HUES6 (cell line): ENCODE measurements around the gene KLHDC8A.

ENCODE experiments used
- H3K27ac ChIP-seq: 2 replicates; pipeline ENCODE4 v1.7.0; 2013; ENCODE audit warnings: low read depth, mild to moderate bottlenecking, low read length, inconsistent platforms
- H3K27me3 ChIP-seq: 2 replicates; pipeline ENCODE4 v1.6.1; 2013; ENCODE audit warnings: low read length; ENCODE audit not compliant: control insufficient read depth, insufficient read depth
- H3K36me3 ChIP-seq: 2 replicates; pipeline ENCODE4 v1.6.1; 2013; ENCODE audit warnings: low read length; ENCODE audit not compliant: control insufficient read depth, insufficient read depth
- H3K4me1 ChIP-seq: 2 replicates; pipeline ENCODE4 v1.6.1; 2013; ENCODE audit warnings: low read length; ENCODE audit not compliant: control insufficient read depth, insufficient read depth
- H3K4me3 ChIP-seq: 2 replicates; pipeline ENCODE4 v1.5.1; 2013; ENCODE audit warnings: low read depth, low read length
- H3K9ac ChIP-seq: one replicate; pipeline ENCODE4 v1.6.1; 2013; ENCODE audit warnings: mild to moderate bottlenecking, low read length
- H3K9me3 ChIP-seq: 2 replicates; pipeline ENCODE4 v1.6.1; 2013; ENCODE audit warnings: low read depth, low read length; ENCODE audit not compliant: control insufficient read depth, insufficient read depth

The KLHDC8A gene

GRCh38 chr1:205353612-205354011 lies 3.1 kb downstream of the KLHDC8A start:
- Histone ChIP-seq H3K36me3 (no peaks in the 10 kb centered on the region), H3K4me1 (peaks cover 74% of the 10 kb centered on the region), H3K27me3 (no peaks in the 10 kb centered on the region), H3K4me3 (no peak overlapping the region), H3K9me3 (no peaks in the 10 kb centered on the region), H3K27ac (no peak overlapping the region), H3K9ac (no peak overlapping the region)

GRCh38 chr1:205353191-205353590 lies 3.5 kb downstream of the KLHDC8A start:
- H3K9ac ChIP-seq: no peak overlapping the region
- H3K9me3 ChIP-seq: no peaks in the 10 kb centered on the region
- H3K27me3 ChIP-seq: no peaks in the 10 kb centered on the region
- no peak overlapping the region for H3K27ac ChIP-seq
- H3K36me3 ChIP-seq: no peaks in the 10 kb centered on the region
- H3K4me3 ChIP-seq: no peak overlapping the region
- peaks cover 75% of the 10 kb centered on the region for H3K4me1 ChIP-seq

DNA sequence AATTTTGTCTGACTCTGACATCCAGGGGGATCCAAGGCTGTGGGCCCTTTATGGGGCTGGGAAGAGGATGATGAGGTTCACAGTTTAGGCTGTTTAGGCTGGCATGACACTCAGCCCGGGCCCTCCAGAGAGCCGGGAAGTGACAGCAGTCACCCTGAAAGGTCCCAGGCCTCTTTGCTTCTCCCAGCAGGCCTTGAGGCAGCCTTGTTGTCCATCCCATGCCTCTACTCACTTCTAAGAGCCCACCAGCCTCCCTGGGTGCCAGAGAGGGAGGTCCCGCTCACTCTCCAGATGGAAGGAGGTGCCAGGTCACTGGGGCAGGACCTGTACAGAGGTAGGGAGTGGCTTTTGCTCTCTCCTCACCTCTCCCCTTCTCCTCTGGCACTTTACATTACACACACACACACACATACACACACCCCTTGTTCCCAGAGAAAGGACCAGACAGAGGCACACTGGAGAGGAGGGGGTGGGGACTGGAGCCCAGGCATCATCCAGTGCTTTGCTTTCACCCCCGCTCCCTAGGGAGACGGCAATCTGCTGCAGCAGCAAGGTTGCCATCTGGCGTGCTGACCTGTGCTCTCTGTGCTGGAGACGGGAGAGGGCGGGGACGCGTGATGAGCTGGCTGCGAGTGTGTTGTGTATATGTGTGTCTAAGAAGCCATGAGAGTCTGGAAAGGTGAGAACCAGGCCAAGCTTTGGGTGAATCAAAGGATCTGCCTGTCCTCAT lies 4.6 kb downstream of the KLHDC8A start:
- Histone ChIP-seq H3K9me3 (no peaks in the 10 kb centered on the region), H3K9ac (no peak overlapping the region), H3K4me3 (no peak overlapping the region), H3K36me3 (no peaks in the 10 kb centered on the region), H3K27ac (no peak overlapping the region), H3K27me3 (0 out of 2 replicates have a peak, but pooled peaks cover 2% of the 10 kb centered on the region), H3K4me1 (peaks cover 77% of the 10 kb centered on the region)

DNA sequence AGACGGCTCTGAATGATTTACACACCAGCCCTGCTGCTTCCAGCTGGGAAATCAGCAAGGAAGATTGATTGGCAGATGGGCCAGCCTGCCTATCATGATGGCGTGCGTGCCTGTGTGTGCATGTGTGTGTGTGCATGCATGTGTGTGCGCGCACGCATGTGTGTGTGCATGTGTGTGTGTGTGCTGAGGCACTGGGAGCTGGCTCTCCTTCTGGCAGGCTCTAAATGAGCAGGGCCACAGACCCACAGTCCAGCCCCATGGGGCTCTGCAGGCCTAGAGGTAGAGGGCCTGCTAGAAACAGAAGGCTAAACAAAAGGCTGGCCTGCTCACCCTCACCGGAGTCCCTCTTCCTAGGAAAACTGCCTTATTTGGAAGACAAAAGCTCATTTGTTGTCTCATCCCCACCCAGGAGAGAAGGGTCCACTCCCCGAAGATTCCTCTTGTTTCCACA lies 6.0 kb downstream of the KLHDC8A start:
- no peaks in the 10 kb centered on the region for H3K9me3 ChIP-seq
- H3K27me3 ChIP-seq: peaks cover 15% of the 10 kb centered on the region
- peak overlapping the region; percentile 56; the same call in 1 of the 2 replicates for H3K27ac ChIP-seq
- H3K36me3 ChIP-seq: no peaks in the 10 kb centered on the region
- peaks cover 68% of the 10 kb centered on the region for H3K4me1 ChIP-seq
- H3K9ac ChIP-seq: peak overlapping the region; percentile 68
- no peak overlapping the region for H3K4me3 ChIP-seq

DNA sequence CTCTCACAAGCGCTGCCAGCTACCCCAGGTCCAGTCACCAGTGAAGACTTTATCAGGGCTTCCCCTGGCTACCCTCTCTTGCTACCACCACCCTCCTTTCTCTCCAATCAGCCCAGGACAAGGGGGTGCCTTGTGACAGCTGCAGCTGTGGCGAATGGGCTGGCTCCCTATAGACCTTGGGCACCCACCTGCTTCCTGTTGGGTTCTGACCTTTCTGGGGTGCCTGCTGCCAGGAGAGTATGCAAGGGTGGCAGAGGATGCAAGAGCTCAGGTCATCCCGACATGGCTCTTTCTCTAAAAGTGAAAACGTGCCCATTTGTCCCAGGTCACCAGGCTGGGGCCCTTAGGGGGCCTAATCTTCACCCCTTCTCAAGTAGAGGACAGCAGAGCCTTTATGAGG lies 6.6 kb downstream of the KLHDC8A start:
- Histone ChIP-seq H3K36me3 (no peaks in the 10 kb centered on the region), H3K9me3 (no peaks in the 10 kb centered on the region), H3K4me3 (no peak overlapping the region), H3K27me3 (peaks cover 20% of the 10 kb centered on the region), H3K27ac (no peak overlapping the region), H3K4me1 (peaks cover 67% of the 10 kb centered on the region), H3K9ac (peak overlapping the region; percentile 26)

GRCh38 chr1:205348554-205349487 lies 7.9 kb downstream of the KLHDC8A start:
- no peaks in the 10 kb centered on the region for H3K36me3 ChIP-seq
- no peak overlapping the region for H3K27ac ChIP-seq
- H3K4me3 ChIP-seq: no peak overlapping the region
- H3K27me3 ChIP-seq: peaks cover 32% of the 10 kb centered on the region
- no peak overlapping the region for H3K9ac ChIP-seq
- H3K4me1 ChIP-seq: peaks cover 61% of the 10 kb centered on the region
- H3K9me3 ChIP-seq: no peaks in the 10 kb centered on the region

DNA sequence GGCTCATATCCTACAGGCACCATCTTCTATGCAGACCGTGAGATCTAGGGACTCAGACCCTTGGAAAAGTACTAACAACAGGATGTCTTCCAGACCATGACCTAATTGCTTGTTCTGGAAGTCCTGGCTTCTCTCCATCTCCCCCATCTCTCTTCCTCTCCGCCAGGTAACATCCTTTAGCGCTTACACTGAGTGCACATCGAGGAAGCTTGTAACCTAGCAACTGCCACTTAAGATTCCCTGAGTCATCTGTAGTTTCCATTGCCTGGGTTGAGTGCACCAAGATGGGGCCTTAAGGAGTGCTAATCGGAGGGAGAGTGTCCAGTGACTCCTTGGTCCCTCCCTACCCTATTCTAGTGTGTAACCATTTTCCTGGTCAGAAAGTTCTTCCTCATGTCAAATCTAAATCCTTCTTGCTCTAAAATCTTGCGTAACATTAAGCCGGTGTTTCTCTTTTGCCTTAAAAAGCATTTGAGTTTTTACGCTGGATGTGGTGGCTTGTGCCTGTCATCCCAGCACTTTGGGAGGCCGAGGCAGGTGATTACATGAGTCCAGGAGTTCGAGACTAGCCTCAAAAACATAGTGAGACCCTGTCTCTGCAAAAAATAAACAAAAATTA lies 9.7 kb downstream of the KLHDC8A start:
- H3K9ac ChIP-seq: no peak overlapping the region
- no peak overlapping the region for H3K4me3 ChIP-seq
- no peak overlapping the region for H3K27ac ChIP-seq
- no peaks in the 10 kb centered on the region for H3K36me3 ChIP-seq
- H3K27me3 ChIP-seq: peaks cover 50% of the 10 kb centered on the region
- peaks cover 51% of the 10 kb centered on the region for H3K4me1 ChIP-seq
- H3K9me3 ChIP-seq: no peaks in the 10 kb centered on the region

GRCh38 chr1:205345761-205346160 lies 11.0 kb downstream of the KLHDC8A start:
- no peak overlapping the region for H3K27ac ChIP-seq
- H3K27me3 ChIP-seq: peaks cover 53% of the 10 kb centered on the region
- H3K36me3 ChIP-seq: no peaks in the 10 kb centered on the region
- H3K9me3 ChIP-seq: no peaks in the 10 kb centered on the region
- no peak overlapping the region for H3K4me3 ChIP-seq
- H3K4me1 ChIP-seq: peaks cover 50% of the 10 kb centered on the region
- H3K9ac ChIP-seq: no peak overlapping the region

- peaks cover 53% of the 10 kb centered on the region for H3K27me3 ChIP-seq
- H3K36me3 ChIP-seq: no peaks in the 10 kb centered on the region
- no peaks in the 10 kb centered on the region for H3K9me3 ChIP-seq
- H3K9ac ChIP-seq: peak overlapping the region; percentile 33
- H3K4me1 ChIP-seq: peaks cover 37% of the 10 kb centered on the region
- H3K4me3 ChIP-seq: peak overlapping the region; percentile 67
- no peak overlapping the region for H3K27ac ChIP-seq
Observed at GRCh38 chr1:205344066-205344928, 12.4 kb downstream of the KLHDC8A start.

GRCh38 chr1:205343431-205344065 lies 13.2 kb downstream of the KLHDC8A start:
- no peaks in the 10 kb centered on the region for H3K9me3 ChIP-seq
- peaks cover 29% of the 10 kb centered on the region for H3K4me1 ChIP-seq
- H3K36me3 ChIP-seq: no peaks in the 10 kb centered on the region
- peaks cover 53% of the 10 kb centered on the region for H3K27me3 ChIP-seq
- H3K4me3 ChIP-seq: peak overlapping the region; percentile 67
- H3K27ac ChIP-seq: no peak overlapping the region
- no peak overlapping the region for H3K9ac ChIP-seq
